Urothelium cell line (cell line): ENCODE measurements around the gene COMMD3.

Experiments used
- DNase-seq: peaks from one replicate; pipeline ENCODE4 v3.0.0; 2011; ENCODE audit warnings: low spot score, mixed read lengths
- FAIRE-seq: peaks from 2 replicates; lab custom pipeline; 2011; peaks lifted over from hg19 to GRCh38; lab: Jason Lieb, UNC

The COMMD3 gene

DNA sequence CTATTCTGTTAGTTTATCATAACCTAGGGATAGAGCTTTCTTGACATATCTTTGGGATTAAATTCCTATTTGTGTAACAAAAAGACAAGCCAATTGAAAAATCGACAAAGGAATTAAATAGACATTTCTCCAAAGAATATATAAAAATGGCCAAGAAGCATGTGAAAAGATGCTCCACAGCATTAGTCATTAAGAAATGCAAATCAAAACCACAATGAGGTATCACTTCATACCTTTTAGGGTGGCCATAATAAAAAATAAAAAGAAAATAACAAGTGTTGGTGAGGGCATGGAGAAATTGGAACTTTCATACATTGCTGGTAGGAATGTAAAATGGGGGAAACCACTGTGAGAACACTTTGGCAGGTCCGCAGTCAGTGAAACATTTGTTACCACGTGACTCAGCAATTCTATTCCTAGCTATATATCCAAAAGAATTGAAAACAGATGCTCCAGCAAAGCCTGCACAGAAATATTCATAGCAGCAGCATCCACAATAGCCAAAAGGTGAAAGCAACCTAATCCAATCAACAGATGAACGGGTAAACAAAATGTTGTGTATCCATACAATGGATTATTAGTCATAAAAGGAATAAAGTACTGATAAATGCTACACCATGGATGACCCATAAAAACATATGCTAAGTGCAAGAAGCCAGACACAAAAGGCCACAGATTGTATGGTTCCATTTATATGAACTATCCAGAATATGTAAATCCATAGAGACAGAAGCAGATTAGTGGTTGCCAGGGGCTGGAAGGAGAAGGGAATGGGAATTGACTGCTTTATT, 49.7 kb downstream of the COMMD3 start:
- no peak for FAIRE-seq
- no peak for DNase-seq

DNA sequence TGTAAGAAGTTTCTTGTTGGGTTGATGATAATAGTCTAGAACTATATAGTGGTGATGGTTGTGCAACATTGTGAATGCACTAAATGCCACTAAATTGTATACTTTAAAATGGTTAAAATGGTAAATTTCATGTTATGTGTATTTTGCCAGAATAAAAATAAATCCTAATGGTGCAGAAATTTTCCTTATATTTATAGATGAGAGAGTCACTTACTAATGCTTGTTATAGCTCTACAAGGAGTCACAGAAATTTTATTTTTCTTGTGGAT, 50.2 kb downstream of the COMMD3 start:
- DNase-seq (no peak), FAIRE-seq (no peak)

DNA sequence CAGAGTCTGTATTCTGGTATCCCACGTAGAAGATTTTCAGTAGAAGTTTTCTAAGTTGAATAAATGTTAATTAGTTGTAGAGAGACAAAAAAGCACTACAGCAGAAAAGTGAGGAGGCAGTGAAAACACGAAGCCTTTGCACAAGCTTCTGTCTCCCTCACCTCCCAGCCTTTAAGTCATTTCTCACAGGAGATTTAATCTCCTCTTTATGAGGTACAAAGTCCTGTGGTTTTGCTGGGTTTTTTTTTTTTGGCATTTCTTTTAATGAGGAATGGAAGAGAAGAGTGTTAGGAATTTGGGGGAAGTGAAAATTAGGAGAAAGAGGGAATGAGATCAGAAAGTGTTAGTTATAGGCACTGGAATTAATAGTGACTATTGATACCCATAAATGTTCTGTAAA, 50.6 kb downstream of the COMMD3 start:
- no peak for DNase-seq
- FAIRE-seq = no peak

DNA sequence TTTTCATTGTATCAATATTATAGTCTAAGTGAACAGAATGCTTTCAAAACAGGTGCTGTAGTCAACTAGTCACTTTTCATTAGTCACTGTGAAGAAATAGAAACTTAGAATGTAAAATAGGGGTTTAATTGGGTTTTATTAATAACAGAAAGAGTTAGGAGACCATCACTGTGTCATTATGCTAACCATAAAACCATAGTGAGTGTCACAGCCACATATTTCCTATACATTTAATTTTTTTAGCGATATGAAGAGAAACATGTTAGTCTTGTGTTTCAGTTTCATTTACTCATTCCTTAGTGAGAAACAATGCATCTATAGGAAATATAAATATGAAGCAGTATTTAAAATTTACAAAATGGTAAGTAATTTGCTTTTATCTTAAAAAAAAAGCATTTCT, 51.3 kb downstream of the COMMD3 start:
- FAIRE-seq (no peak), DNase-seq (no peak)

DNA sequence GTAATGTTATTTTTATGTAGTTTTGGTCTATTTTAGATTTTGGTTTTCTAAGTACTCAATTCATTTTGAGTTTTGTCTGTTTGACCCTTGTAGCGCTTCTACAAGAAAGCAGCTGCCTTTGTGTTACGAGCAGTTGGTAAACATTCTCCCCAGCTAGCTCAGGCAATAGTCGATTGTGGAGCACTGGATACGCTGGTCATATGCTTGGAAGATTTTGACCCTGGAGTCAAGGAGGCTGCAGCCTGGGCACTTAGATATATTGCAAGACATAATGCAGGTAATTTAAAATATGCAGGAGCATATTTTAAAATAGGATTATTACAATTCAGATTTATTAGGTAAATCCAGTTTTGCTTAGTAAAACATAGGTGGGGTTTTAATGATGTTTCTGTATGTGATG, 52.2 kb downstream of the COMMD3 start:
- FAIRE-seq (no peak), DNase-seq (no peak)

DNA sequence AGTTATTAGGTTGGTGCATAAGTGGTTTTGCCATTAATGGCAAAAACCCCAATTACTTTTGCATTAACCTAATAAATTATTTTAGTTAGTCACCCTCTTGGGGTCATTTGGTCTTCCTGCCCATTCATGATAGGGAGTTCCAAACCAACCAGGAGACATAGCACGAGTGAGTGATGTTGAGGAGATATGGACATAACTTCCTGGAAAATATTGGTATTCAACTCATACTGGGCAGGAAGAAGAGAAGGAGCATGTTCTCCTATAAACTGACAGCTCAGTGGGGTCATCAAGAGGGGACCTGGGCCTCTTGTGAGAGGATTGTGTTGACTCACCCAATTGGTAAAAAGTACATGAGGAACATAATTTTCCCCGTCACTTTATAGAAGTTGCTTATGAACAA, 52.8 kb downstream of the COMMD3 start:
- FAIRE-seq (no peak), DNase-seq (no peak)

DNA sequence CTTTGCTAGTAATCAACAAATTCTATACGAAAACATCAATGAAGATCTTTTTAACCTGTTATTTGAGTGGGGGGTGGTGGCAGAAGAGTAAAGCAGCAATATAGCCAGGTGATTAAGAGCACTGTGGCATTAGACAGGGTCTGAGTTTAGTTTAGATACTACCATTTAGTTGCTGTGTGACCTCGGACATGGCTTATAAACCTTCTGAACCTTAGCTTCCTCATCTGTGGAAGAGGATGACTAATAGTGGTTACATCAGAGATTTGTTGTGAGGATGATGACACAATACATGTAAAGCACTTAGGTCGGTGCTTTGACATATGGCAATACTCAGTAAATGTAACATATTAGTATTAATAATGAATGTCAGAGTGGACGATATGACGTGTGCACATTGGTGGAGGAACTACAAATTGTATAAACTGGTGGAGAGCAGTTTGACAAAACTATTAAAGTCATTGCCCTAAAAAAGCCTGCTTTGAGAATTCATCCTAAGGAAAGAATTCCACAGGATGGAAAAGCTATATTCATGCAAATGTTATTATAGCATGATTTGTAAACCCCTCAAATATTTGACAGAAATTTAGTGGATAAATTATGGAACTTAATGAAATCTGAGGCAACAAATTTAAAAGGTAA, 53.4 kb downstream of the COMMD3 start:
- no peak for DNase-seq
- FAIRE-seq = no peak
